GM18870 (cell line): ENCODE results near the gene ROBO1.
"Not testable (repeated sequence)": the region's sequence is repeated elsewhere in the genome, so short reads cannot be mapped to it uniquely, and the experiment has no call there.

ENCODE experiments used
- ATAC-seq: cut with Tn5 transposase; IDR thresholded peaks from one replicate; pipeline ENCODE4 v1.9.1; 2021; ENCODE audit warnings: moderate library complexity; ENCODE audit not compliant: unreplicated experiment

ROBO1 gene

GRCh38 chr3:79175870-79176269 lies 591.9 kb downstream of the ROBO1 start:
- no peak for ATAC-seq

- ATAC-seq: not testable (repeated sequence)
Measured at GRCh38 chr3:79173259-79173658, 594.5 kb downstream of the ROBO1 start.

DNA sequence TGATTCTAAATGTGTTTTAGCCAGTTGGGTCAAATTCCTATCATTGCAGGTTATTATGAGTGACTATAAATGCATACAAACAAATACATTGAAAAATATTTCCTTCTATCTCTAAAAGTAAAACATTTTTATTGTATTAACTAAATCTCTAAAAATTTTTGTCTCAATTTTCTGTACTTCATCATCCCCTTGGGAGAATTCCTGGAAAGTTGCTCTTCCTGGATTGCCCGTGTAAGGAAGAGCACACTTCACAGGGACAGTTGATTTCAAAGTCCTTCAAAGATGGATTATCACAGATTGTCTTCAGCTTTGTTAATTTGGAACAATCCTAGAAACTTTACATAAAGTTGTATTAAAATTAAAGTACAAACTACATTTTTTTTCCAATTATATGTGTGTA lies 595.6 kb downstream of the ROBO1 start:
- ATAC-seq: no peak

DNA sequence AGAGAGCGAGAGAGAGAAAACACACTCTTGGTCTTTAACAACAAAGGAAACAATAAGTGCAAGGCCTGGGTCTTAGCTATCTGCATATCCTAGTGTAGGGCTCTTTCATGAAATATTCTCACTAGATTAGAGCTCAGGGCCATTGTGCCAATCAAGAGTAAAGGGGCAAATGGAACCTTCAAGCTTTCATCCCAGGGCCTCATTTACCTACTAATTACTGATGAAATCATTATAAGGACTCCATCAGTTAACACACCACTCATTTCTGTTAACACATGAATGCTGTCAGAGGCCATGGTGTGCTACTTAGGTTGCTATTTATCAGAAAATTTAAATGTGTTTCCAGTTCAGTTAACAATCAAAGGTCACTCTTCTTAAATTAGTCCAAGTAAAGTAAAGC lies 597.8 kb downstream of the ROBO1 start:
- ATAC-seq: no peak

GRCh38 chr3:79167651-79168416 lies 600.0 kb downstream of the ROBO1 start:
- no peak for ATAC-seq

- ATAC-seq: no peak
Measured at GRCh38 chr3:79162653-79163052, 605.1 kb downstream of the ROBO1 start.

GRCh38 chr3:79161941-79162340 lies 605.9 kb downstream of the ROBO1 start:
- ATAC-seq: no peak

DNA sequence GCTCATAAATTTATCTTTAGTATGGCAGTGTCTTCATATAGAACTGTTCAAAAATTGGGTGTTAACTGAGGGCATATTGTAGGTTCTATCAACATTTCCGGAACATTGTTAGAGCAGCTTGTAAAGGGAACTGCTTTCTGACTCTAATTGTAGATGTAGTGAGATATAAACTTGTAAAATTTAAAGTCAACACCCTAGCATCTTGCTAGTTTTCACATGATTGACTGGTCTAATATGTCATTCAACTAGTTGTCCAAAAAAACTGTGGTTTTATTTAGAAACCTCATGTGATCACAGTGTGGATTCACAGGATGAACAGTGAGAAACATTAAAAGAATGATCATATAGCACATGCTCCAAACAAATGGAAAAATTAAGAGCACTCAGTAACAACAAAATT lies 607.4 kb downstream of the ROBO1 start:
- no peak for ATAC-seq

- no peak for ATAC-seq
Measured at GRCh38 chr3:79159736-79160135, 608.1 kb downstream of the ROBO1 start.

DNA sequence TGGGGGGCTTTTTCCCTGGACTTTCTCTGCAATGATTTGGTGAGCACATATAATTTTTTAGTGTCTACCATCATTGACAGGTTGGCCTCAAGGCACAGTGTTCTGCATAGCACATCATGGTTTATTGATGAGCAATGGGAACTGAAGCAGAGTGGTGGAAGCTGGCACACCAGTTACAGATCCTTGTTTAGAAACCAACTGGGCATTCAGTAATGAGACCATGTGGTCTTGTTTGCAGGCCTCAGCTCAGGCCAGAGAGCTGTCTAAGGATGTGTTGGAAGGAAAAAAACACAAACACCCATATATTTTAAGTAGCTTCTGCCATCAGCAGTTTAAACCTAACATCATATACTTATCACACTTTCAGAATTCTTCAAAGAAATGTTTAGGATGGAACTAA lies 610.6 kb downstream of the ROBO1 start:
- no peak for ATAC-seq

- no peak for ATAC-seq
Measured at GRCh38 chr3:79154865-79155264, 612.9 kb downstream of the ROBO1 start.

GRCh38 chr3:79148786-79149185 lies 619.0 kb downstream of the ROBO1 start:
- ATAC-seq: no peak

DNA sequence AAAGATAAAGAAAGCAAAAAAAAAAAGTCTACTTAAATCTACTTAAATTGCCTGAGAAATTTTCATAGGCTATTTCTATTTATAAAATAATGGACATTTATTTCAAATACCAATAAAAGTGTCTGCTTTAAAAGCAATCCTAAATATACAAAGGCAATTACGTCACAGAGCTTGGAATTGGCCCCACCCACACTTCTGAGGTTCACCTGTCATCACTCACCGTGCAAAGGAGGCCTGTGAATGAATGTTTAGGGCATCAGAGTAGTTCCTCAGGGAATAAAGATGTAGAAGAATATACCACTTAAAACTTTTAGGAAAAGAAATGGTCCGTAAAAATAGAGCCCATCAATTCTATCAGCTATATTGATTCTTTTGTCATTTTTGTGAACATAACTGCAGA lies 621.8 kb downstream of the ROBO1 start:
- no peak for ATAC-seq

- no peak for ATAC-seq
Measured at GRCh38 chr3:79140708-79141107, 627.1 kb downstream of the ROBO1 start.

DNA sequence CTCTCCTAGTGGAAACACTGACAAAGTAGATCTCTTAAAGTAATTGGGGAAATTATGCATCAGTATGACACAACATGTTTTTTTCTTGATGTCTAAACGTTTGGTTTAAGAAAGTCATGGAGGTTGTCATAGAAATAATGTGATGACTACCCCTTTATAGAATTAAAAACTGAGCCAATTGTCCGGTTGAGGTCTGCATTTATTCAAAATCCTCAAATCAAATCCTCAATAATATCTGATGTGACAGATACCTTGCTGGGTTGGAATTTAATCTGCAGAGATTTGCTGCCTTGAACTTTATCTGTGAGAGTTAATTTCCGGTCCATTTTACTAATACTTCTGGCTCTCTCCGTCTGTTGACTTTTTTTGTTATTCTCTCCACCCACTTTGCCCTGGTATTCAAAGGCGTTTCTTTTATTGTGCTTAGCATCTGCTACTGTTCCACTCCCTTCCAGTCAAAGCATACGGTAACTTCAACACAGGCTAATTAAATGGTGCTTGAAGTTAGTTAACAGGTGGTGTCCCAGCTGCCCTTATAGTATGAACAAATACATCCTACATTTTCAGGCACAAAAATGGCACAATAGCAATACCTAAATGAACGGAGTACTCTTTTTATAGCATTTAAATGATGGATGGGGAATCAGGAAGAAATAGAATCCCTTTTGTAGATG lies 628.3 kb downstream of the ROBO1 start:
- no peak for ATAC-seq

GRCh38 chr3:79125313-79125984 lies 642.3 kb downstream of the ROBO1 start:
- no peak for ATAC-seq

- no peak for ATAC-seq
Measured at GRCh38 chr3:79115458-79115857, 652.3 kb downstream of the ROBO1 start.

GRCh38 chr3:79113876-79114275 lies 653.9 kb downstream of the ROBO1 start:
- no peak for ATAC-seq

GRCh38 chr3:79111375-79112052 lies 656.3 kb downstream of the ROBO1 start:
- ATAC-seq: no peak

DNA sequence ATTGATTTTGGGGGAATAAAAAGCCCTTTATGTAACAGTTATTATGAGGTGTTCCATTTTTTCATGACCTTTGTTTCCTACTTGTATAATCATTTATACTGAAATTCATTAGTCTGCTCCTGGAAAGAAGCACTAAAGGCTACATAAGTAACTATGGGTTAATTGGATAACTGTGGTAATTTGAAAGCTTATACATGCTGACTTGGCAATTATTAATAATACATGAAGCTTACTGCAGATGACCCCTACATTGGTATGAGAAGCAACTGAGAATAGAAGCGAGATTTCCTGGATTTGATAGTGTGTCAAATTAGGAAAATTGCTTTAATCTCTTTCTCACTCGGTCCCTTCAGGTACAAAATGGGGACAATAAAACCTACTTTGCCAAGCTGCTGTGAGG lies 658.0 kb downstream of the ROBO1 start:
- ATAC-seq: no peak

GRCh38 chr3:79103307-79103706 lies 664.5 kb downstream of the ROBO1 start:
- no peak for ATAC-seq
